Putamen (tissue), 1 donor: ENCODE measurements around the gene UCMA.

Experiments used
- DNase-seq: peaks from one replicate; pipeline ENCODE4 v3.0.0-alpha.2; 2016; ENCODE audit warnings: low spot score

The UCMA gene

GRCh38 chr10:13184730-13185514, 49.3 kb downstream of the UCMA start:
- DNase-seq = no peak

GRCh38 chr10:13184276-13184675, 49.9 kb downstream of the UCMA start:
- no peak for DNase-seq

- no peak for DNase-seq
Measured at GRCh38 chr10:13183625-13184024, 50.5 kb downstream of the UCMA start.

GRCh38 chr10:13182424-13182823, 51.8 kb downstream of the UCMA start:
- DNase-seq = no peak

GRCh38 chr10:13180788-13181187, 53.4 kb downstream of the UCMA start:
- no peak for DNase-seq

GRCh38 chr10:13173616-13174015, 60.6 kb downstream of the UCMA start:
- no peak for DNase-seq
